Neural crest cell (in vitro differentiated cells): ENCODE data around the gene VENTX. TPM values are rescaled to one million over a fixed set of nuclear protein-coding genes. Genes with fewer than 3 reads are reported as not detected.

Experiments used
- DNase-seq: peaks from one replicate; pipeline ENCODE4 v3.0.0; 2021; ENCODE audit warnings: low read depth, mixed read lengths, low spot score
- H3K27ac Mint-ChIP-seq: one replicate; pipeline ENCODE4 v1.8.0; 2021; ENCODE audit warnings: mild to moderate bottlenecking, mixed read lengths; ENCODE audit not compliant: unreplicated experiment
- H3K27me3 Mint-ChIP-seq: 2 replicates; pipeline ENCODE4 v1.8.0; 2021; ENCODE audit warnings: low read depth, mild to moderate bottlenecking, mixed read lengths
- H3K36me3 Mint-ChIP-seq: 2 replicates; pipeline ENCODE4 v1.8.0; 2021; ENCODE audit warnings: low read depth, mild to moderate bottlenecking, mixed read lengths
- H3K4me1 Mint-ChIP-seq: 2 replicates; pipeline ENCODE4 v1.8.0; 2021; ENCODE audit warnings: mixed read lengths
- H3K4me3 Mint-ChIP-seq: one replicate; pipeline ENCODE4 v1.8.0; 2021; ENCODE audit warnings: mild to moderate bottlenecking, mixed read lengths
- H3K9me3 Mint-ChIP-seq: 2 replicates; pipeline ENCODE4 v1.8.0; 2021; ENCODE audit warnings: mixed read lengths
- CTCF ChIP-seq: fragments of 200-600 bp; sonication (generic); conservative IDR thresholded peaks from 2 replicates; pipeline ENCODE4 v1.5.0; 2021; ENCODE audit warnings: antibody characterized with exemption, mild to moderate bottlenecking
- microRNA-seq: library from miRNA; unstranded; fragments of <30 nt; microRNA quantifications from one replicate; pipeline ENCODE4, GENCODE V29; 2020
- total RNA-seq: library from RNA; stranded (reverse); gene quantifications from 2 replicates; pipeline ENCODE4 v1.2.1, GENCODE V29; 2021

Gene VENTX
- total RNA-seq, 1 donor from 2014 or later: not detected

DNA sequence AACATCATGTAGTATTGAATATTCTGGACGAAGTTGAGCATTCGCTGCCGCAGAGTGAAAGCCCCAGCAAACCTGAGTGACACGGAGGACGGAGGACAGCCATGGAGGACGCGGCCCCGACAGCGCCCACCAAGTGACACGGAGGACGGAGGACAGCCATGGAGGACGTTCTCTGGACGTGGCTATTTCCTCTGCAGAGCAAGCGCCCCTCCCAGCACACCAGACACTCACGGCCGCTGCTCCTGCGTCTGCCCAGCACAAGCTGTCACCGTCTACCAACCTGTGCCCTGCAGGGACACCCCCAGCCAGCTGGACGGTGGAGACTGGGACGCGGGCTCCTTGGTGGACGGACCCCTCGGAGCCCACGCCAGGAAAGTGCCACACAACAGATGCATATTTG lies 46.3 kb downstream of the VENTX start:
- H3K27me3 Mint-ChIP-seq: no peaks in the 10 kb centered on the region
- H3K36me3 Mint-ChIP-seq: peaks cover 5% of the 10 kb centered on the region
- H3K4me1 Mint-ChIP-seq: no peaks in the 10 kb centered on the region
- H3K27ac Mint-ChIP-seq: no peak overlapping the region
- H3K4me3 Mint-ChIP-seq: no peak overlapping the region
- TF ChIP-seq CTCF: no peak
- DNase-seq: no peak
- no peaks in the 10 kb centered on the region for H3K9me3 Mint-ChIP-seq

DNA sequence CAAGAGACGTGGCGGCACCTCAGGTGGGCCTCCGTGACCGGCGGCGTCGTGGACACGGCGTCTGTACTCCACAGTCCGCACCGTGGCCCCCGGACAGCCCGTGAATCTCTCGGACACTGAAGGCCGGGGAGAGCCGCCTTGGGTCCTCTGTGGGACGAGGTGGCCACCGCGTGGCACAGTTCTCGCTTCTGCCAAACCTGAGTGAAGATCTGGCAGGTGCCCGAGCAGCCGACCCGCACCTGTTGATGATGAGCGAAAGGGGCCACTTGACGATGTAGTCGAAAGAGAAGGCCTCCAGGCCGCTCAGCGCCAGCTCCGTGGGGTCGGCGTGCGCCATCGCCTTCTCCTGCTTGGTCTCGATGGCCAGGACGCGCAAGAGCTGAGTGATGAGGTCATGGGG lies 47.6 kb downstream of the VENTX start:
- Mint-ChIP-seq H3K36me3 (peaks cover 5% of the 10 kb centered on the region), H3K4me1 (no peaks in the 10 kb centered on the region), H3K9me3 (no peaks in the 10 kb centered on the region), H3K27me3 (no peaks in the 10 kb centered on the region), H3K4me3 (no peak overlapping the region), H3K27ac (no peak overlapping the region)
- no peak for TF ChIP-seq CTCF
- no peak for DNase-seq

- H3K4me3 Mint-ChIP-seq: no peak overlapping the region
- H3K4me1 Mint-ChIP-seq: no peaks in the 10 kb centered on the region
- H3K36me3 Mint-ChIP-seq: peaks cover 5% of the 10 kb centered on the region
- no peaks in the 10 kb centered on the region for H3K9me3 Mint-ChIP-seq
- no peak for TF ChIP-seq CTCF
- no peak for DNase-seq
- H3K27me3 Mint-ChIP-seq: no peaks in the 10 kb centered on the region
- H3K27ac Mint-ChIP-seq: no peak overlapping the region
These were observed 48.7 kb downstream of the VENTX start for GRCh38 chr10:133286366-133286765.

GRCh38 chr10:133287832-133288500 lies 50.3 kb downstream of the VENTX start:
- TF ChIP-seq CTCF: no peak
- Mint-ChIP-seq H3K36me3 (peaks cover 5% of the 10 kb centered on the region), H3K4me1 (no peaks in the 10 kb centered on the region), H3K27ac (no peak overlapping the region), H3K27me3 (no peaks in the 10 kb centered on the region), H3K4me3 (no peak overlapping the region), H3K9me3 (no peaks in the 10 kb centered on the region)
- DNase-seq: no peak

DNA sequence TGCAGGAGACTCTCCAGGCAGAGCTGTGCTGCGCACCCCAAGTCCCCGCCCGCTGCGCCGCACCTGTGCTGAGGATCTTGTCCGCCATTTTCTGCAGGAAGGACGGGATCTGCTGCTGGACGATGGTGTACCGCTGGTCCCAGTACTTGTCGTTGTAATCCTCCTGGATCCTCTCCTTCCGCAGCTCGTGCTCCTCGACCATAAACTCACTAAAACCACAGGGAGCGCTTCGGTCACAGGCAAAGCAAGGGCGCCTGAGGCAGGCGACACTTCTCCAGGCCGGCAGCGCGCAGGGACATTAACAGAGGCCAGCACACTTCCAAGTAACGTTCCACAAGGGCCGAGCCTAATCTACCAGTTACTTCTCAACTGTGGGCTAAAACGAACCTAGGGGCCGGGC lies 52.1 kb downstream of the VENTX start:
- H3K4me3 Mint-ChIP-seq: no peak overlapping the region
- no peaks in the 10 kb centered on the region for H3K9me3 Mint-ChIP-seq
- no peak for DNase-seq
- H3K36me3 Mint-ChIP-seq: peaks cover 7% of the 10 kb centered on the region
- H3K27me3 Mint-ChIP-seq: no peaks in the 10 kb centered on the region
- H3K4me1 Mint-ChIP-seq: no peaks in the 10 kb centered on the region
- no peak for TF ChIP-seq CTCF
- H3K27ac Mint-ChIP-seq: no peak overlapping the region

Small RNA genes lying within 50 kb of the gene (microRNA-seq; reads per million reads assigned to microRNA genes)
- not detected for gene MIR202

Other genes with a start within 250 kb of the VENTX start
- 0.33 and 0.41 TPM in 2 replicates for gene ADGRA1, start 149.9 kb upstream of the VENTX start, total RNA-seq
- gene KNDC1, start 77.6 kb upstream of the VENTX start, total RNA-seq: 4.0 and 5.5 TPM in 2 replicates
- not detected in 2 replicates for gene UTF1, start 7.6 kb upstream of the VENTX start, total RNA-seq
- gene ADAM8, start 39.0 kb downstream of the VENTX start, total RNA-seq: 3.6 and 4.5 TPM in 2 replicates
- 70.0 and 72.0 TPM in 2 replicates for gene TUBGCP2, start 71.0 kb downstream of the VENTX start, total RNA-seq
- gene ZNF511, start 71.1 kb downstream of the VENTX start, total RNA-seq: 62.7 and 75.6 TPM in 2 replicates
- gene CALY, start 99.0 kb downstream of the VENTX start, total RNA-seq: 0.82 and 0.89 TPM in 2 replicates
- gene PRAP1, start 109.5 kb downstream of the VENTX start, total RNA-seq: not detected in 2 replicates
- gene FUOM, start 120.2 kb downstream of the VENTX start, total RNA-seq: 18.1 and 18.3 TPM in 2 replicates
- gene ECHS1, start 135.5 kb downstream of the VENTX start, total RNA-seq: 98.1 and 103 TPM in 2 replicates
- 8.8 and 9.7 TPM in 2 replicates for gene PAOX, start 141.4 kb downstream of the VENTX start, total RNA-seq
- gene MTG1, start 156.3 kb downstream of the VENTX start, total RNA-seq: 104 and 105 TPM in 2 replicates
- 0.37 and 0.48 TPM in 2 replicates for gene SPRN, start 186.8 kb downstream of the VENTX start, total RNA-seq
- 1.4 and 1.6 TPM in 2 replicates for gene SCART1, start 216.1 kb downstream of the VENTX start, total RNA-seq